ENCODE data around the gene GSTM3. TPM values are rescaled to one million over a fixed set of nuclear protein-coding genes. Genes with fewer than 3 reads are reported as not detected.

Gene GSTM3
- total RNA-seq, 2 experiments from 2014 or later = not detected

GRCh38 chr1:109726007-109726406, 14.8 kb downstream of the GSTM3 start:
- Histone ChIP-seq H3K27ac (ENCODE audit: low read depth, low read length, poor library complexity, severe bottlenecking) (no peak overlapping the region), H3K4me3 (ENCODE audit: low read depth, low read length, poor library complexity, severe bottlenecking) (no peak overlapping the region), H3K9me2 (ENCODE audit: insufficient read depth, low read length) (no peaks in the 10 kb centered on the region), H4K20me1 (ENCODE audit: insufficient read depth, low read length) (no peaks in the 10 kb centered on the region), H3K36me3 (ENCODE audit: insufficient read depth, low read length) (no peaks in the 10 kb centered on the region), H3K9me3 (ENCODE audit: low read length) (no peaks in the 10 kb centered on the region), H3K4me2 (ENCODE audit: low read length) (no peak overlapping the region), H3K4me1 (ENCODE audit: insufficient read depth, low read length, poor library complexity, severe bottlenecking) (no peaks in the 10 kb centered on the region), H2AFZ (ENCODE audit: low read length) (no peak overlapping the region), H3K79me2 (ENCODE audit: insufficient read depth, low read depth, low read length) (no peaks in the 10 kb centered on the region)
- ChIA-PET CTCF (ENCODE audit: unreplicated experiment) (no interaction called here), POLR2A (no interaction called here)
- no peak for DNase-seq (ENCODE audit: low spot score)
- TF ChIP-seq EZH2phosphoT487 (IDR thresholded peaks at IDR 0.05; ENCODE audit: borderline replicate concordance, low read depth, low read length) (no peak), CTCF (conservative IDR thresholded peaks at IDR 0.05; ENCODE audit: low read length) (no peak)
- intact Hi-C loops (cut with micrococcal nuclease; ENCODE audit: unreplicated experiment) = no loop called here
- BruUV-seq (replicated peaks) = no TSS peak

GRCh38 chr1:109725510-109725909, 15.3 kb downstream of the GSTM3 start:
- intact Hi-C loops (cut with micrococcal nuclease; ENCODE audit: unreplicated experiment) = no loop called here
- no peaks in the 10 kb centered on the region for H3K9me3 ChIP-seq (ENCODE audit: low read length)
- H3K9me2 ChIP-seq (ENCODE audit: insufficient read depth, low read length) = no peaks in the 10 kb centered on the region
- CTCF ChIA-PET (ENCODE audit: unreplicated experiment) = no interaction called here
- no peak overlapping the region for H3K27ac ChIP-seq (ENCODE audit: low read depth, low read length, poor library complexity, severe bottlenecking)
- H2AFZ ChIP-seq (ENCODE audit: low read length) = no peak overlapping the region
- POLR2A ChIA-PET = interaction anchor here (0.6 kb wide), 1 partner anchor 54 kb away, joined by 3 read pairs; no protein-coding TSS in a partner anchor
- H3K4me2 ChIP-seq (ENCODE audit: low read length) = no peak overlapping the region
- H3K4me3 ChIP-seq (ENCODE audit: low read depth, low read length, poor library complexity, severe bottlenecking) = no peak overlapping the region
- H4K20me1 ChIP-seq (ENCODE audit: insufficient read depth, low read length) = no peaks in the 10 kb centered on the region
- H3K79me2 ChIP-seq (ENCODE audit: insufficient read depth, low read depth, low read length) = no peaks in the 10 kb centered on the region
- TF ChIP-seq CTCF (conservative IDR thresholded peaks at IDR 0.05; ENCODE audit: low read length) (no peak), EZH2phosphoT487 (IDR thresholded peaks at IDR 0.05; ENCODE audit: borderline replicate concordance, low read depth, low read length) (no peak)
- BruUV-seq (replicated peaks) = no TSS peak
- H3K4me1 ChIP-seq (ENCODE audit: insufficient read depth, low read length, poor library complexity, severe bottlenecking) = no peaks in the 10 kb centered on the region
- no peak for DNase-seq (ENCODE audit: low spot score)
- no peaks in the 10 kb centered on the region for H3K36me3 ChIP-seq (ENCODE audit: insufficient read depth, low read length)

GRCh38 chr1:109724933-109725332, 15.9 kb downstream of the GSTM3 start:
- BruUV-seq (replicated peaks) = no TSS peak
- DNase-seq (ENCODE audit: low spot score) = no peak

More at GRCh38 chr1:109724933-109725332, 15.9 kb downstream of the GSTM3 start:
- no peaks in the 10 kb centered on the region for H3K9me2 ChIP-seq (ENCODE audit: insufficient read depth, low read length)
- no peaks in the 10 kb centered on the region for H3K36me3 ChIP-seq (ENCODE audit: insufficient read depth, low read length)
- H4K20me1 ChIP-seq (ENCODE audit: insufficient read depth, low read length) = no peaks in the 10 kb centered on the region
- ChIA-PET CTCF (ENCODE audit: unreplicated experiment) (no interaction called here), POLR2A (interaction anchor here (0.6 kb wide), 1 partner anchor 54 kb away, joined by 3 read pairs; no protein-coding TSS in a partner anchor)
- no peaks in the 10 kb centered on the region for H3K79me2 ChIP-seq (ENCODE audit: insufficient read depth, low read depth, low read length)
- H3K4me3 ChIP-seq (ENCODE audit: low read depth, low read length, poor library complexity, severe bottlenecking) = no peak overlapping the region
- no peak overlapping the region for H2AFZ ChIP-seq (ENCODE audit: low read length)
- no peaks in the 10 kb centered on the region for H3K4me1 ChIP-seq (ENCODE audit: insufficient read depth, low read length, poor library complexity, severe bottlenecking)
- no peak overlapping the region for H3K4me2 ChIP-seq (ENCODE audit: low read length)
- no peak overlapping the region for H3K27ac ChIP-seq (ENCODE audit: low read depth, low read length, poor library complexity, severe bottlenecking)
- intact Hi-C loops (cut with micrococcal nuclease; ENCODE audit: unreplicated experiment) = no loop called here
- H3K9me3 ChIP-seq (ENCODE audit: low read length) = no peaks in the 10 kb centered on the region
- TF ChIP-seq EZH2phosphoT487 (IDR thresholded peaks at IDR 0.05; ENCODE audit: borderline replicate concordance, low read depth, low read length) = no peak
- no peak for TF ChIP-seq CTCF (conservative IDR thresholded peaks at IDR 0.05; ENCODE audit: low read length)

Measured in OCI-LY7 (cell line).